Measurements from ENCODE around the gene SECTM1. TPM values are rescaled to one million over a fixed set of nuclear protein-coding genes. Genes with fewer than 3 reads are reported as not detected.
A peak's percentile ranks its signal among the peaks of the same experiment; 100 is the strongest.
"Not testable (repeated sequence)": the region's sequence is repeated elsewhere in the genome, so short reads cannot be mapped to it uniquely, and the experiment has no call there.

The SECTM1 gene
- 1 to 10 TPM; 3.3 to 9.5 (median 5.6) TPM for total RNA-seq

DNA sequence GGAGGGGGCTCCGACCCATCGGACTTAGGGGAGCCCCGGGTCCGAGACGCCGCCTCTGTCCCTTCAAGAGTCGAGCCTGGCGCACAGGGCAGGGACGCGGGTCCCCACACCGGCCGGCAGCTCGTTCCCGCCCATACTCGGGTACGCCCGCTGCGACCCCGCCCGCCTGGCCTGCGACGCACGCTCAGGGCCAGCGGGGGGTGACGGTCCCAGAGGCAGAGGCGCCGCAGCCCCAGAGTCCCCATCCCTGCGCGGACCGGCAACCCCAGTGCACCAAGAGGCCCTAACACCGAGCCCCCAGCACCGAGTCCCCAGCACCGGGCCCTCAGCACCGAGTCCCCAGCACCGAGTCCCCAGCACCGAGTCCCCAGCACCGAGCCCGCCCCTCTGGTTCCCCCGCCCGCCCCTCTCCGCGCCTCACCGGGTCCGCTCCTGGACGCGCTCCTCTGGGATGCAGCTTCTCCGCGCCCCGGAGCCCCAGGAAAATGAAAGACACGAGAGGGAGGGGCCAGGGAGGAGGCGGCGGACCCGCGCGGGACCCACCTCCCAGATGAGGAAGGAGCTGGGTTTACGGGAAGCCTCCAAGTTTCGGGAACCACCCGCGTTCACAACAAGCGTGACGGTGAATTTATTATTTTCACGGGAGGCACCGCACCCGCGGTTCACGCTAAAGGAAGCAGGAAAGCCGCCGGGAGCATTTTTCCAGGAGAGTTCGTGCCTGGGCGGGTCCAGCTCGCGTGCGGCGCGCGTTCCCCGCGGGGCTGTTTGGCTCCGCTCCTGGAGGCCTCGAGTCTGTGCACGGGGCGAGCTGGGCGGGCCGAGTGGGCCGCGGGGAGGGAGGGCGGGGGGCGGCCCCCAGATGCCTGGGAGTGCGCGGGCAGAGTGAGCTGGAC, at the start of gene SECTM1:
TSS of gene SECTM1 (minus strand) at position 488 of the 893 bp plus-strand sequence. CDS start 6,526 bp downstream, outside the sequence.
- Histone ChIP-seq H3K9me3 (no peaks in the 10 kb centered on the region), H3K36me3 (no peaks in the 10 kb centered on the region), H3K27ac (peak within 1 kb of the TSS in 3 of 4 donors; percentile 47 to 67 (median 57)), H3K4me3 (peak within 1 kb of the TSS; percentile 47 to 67 (median 60)), H3K27me3 (peaks cover 23 to 56% (median 52%) of the 10 kb centered on the region in 3 donors), H3K4me1 (peaks cover under 1 to 16% of the 10 kb centered on the region in 2 donors)
- peak; percentile 15 to 22 for ATAC-seq
- peak in 1 of 2 donors; percentile 17 for TF ChIP-seq POLR2A (IDR thresholded peaks at IDR 0.05)
- no peak for TF ChIP-seq CTCF (IDR thresholded peaks at IDR 0.05 in 4 of 5, conservative IDR thresholded peaks at IDR 0.05 in 1 of 5)
- no peak for DNase-seq
- intact Hi-C loops (cut with DNase I; ENCODE audit: low total_unique reads) (no loop called here), in situ Hi-C loops (cut with MboI; ENCODE audit: low sequenced_read_pairs in 4 of 4) (no loop called here)

DNA sequence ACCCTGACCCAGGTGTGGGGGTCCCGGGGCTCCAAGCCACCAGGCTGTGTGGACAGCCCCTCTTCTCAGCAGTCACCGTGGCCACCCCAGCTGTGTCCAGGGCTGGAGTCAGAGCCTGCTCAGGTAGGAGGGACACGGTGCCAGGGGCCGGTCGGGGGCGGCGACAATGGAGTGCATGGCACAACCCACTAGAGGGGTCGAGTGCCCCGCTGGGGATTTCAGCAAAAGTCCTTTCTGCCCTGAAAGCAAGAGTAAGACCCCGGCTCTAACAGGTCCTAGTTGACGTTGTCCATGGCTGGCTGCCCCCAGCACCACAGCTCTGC, 49.3 kb upstream of the SECTM1 start:
- in situ Hi-C loops (cut with MboI; ENCODE audit: low sequenced_read_pairs in 4 of 4) (no loop called here), intact Hi-C loops (cut with DNase I; ENCODE audit: low total_unique reads) (no loop called here)
- H3K36me3 ChIP-seq: no peaks in the 10 kb centered on the region
- no peak overlapping the region for H3K4me3 ChIP-seq
- TF ChIP-seq CTCF (IDR thresholded peaks at IDR 0.05 in 4 of 5, conservative IDR thresholded peaks at IDR 0.05 in 1 of 5): no peak
- no peak for TF ChIP-seq POLR2A (IDR thresholded peaks at IDR 0.05)
- DNase-seq: no peak
- peaks cover 21 to 29% of the 10 kb centered on the region in 2 donors for H3K4me1 ChIP-seq
- H3K9me3 ChIP-seq: no peaks in the 10 kb centered on the region
- no peak for ATAC-seq
- peaks cover 55 to 61% (median 60%) of the 10 kb centered on the region in 3 donors for H3K27me3 ChIP-seq
- H3K27ac ChIP-seq: no peak overlapping the region

DNA sequence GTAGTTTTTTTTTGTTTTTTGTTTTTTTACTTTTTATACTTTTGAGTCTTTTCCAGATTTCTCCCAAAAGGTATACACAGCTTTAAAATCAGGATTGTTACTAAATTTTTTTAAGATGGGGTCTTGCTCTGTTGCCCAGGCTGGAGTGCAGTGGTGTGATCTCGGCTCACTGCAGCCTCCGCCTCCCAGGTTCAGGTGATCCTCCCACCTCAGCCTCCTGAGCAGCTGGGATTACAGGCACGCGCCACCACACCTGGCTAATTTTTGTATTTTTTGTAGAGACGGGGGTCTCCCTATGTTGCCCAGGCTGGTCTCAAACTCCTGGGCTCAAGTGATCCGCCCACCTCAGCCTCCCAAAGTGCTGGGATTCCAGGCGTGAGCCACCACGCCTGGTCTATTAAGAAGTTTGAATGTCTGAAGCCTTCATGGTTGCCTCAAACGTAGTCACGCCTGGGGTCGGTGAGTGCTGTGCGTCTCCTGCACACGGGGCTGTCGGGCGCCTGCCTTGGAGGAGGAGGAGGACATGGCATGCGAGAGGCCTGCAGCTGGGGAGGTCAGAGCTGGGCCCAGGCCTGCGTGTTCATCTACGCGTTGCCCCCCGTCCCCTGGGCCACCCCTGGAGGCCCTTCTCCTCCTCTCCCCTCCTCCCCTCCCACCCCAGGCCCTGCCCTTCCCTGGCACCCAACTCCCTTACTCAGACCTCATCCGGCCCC, 48.8 kb upstream of the SECTM1 start:
- H3K4me3 ChIP-seq; intact Hi-C loops (cut with DNase I; ENCODE audit: low total_unique reads); ATAC-seq; in situ Hi-C loops (cut with MboI; ENCODE audit: low sequenced_read_pairs in 4 of 4); DNase-seq; H3K9me3 ChIP-seq; H3K36me3 ChIP-seq; H3K27ac ChIP-seq: not testable (repeated sequence)
- peaks cover 59 to 64% (median 61%) of the 10 kb centered on the region in 3 donors for H3K27me3 ChIP-seq
- peaks cover 21 to 29% of the 10 kb centered on the region in 2 donors for H3K4me1 ChIP-seq

GRCh38 chr17:82381703-82382009, 48.1 kb upstream of the SECTM1 start:
- H3K9me3 ChIP-seq; DNase-seq; ATAC-seq; in situ Hi-C loops (cut with MboI; ENCODE audit: low sequenced_read_pairs in 4 of 4); intact Hi-C loops (cut with DNase I; ENCODE audit: low total_unique reads); H3K36me3 ChIP-seq; H3K27ac ChIP-seq: not testable (repeated sequence)
- peaks cover 21 to 29% of the 10 kb centered on the region in 2 donors for H3K4me1 ChIP-seq
- peaks cover 55 to 63% (median 56%) of the 10 kb centered on the region in 3 donors for H3K27me3 ChIP-seq
- H3K4me3 ChIP-seq: peak overlapping the region in 1 of 4 donors; percentile 43

GRCh38 chr17:82380860-82381702, 47.5 kb upstream of the SECTM1 start:
- no peak overlapping the region for H3K27ac ChIP-seq
- H3K4me3 ChIP-seq: peak overlapping the region in 1 of 4 donors; percentile 43
- no peaks in the 10 kb centered on the region for H3K36me3 ChIP-seq
- peaks cover 50 to 66% (median 51%) of the 10 kb centered on the region in 3 donors for H3K27me3 ChIP-seq
- intact Hi-C loops (cut with DNase I; ENCODE audit: low total_unique reads): no loop called here
- TF ChIP-seq POLR2A (IDR thresholded peaks at IDR 0.05) (no peak), CTCF (IDR thresholded peaks at IDR 0.05 in 4 of 5, conservative IDR thresholded peaks at IDR 0.05 in 1 of 5) (no peak)
- DNase-seq: no peak
- H3K9me3 ChIP-seq: no peaks in the 10 kb centered on the region
- ATAC-seq: no peak
- in situ Hi-C loops (cut with MboI; ENCODE audit: low sequenced_read_pairs in 4 of 4): no loop called here
- H3K4me1 ChIP-seq: peaks cover 21 to 29% of the 10 kb centered on the region in 2 donors

Measured in gastrocnemius medialis (tissue), 4 donors.